Uterus (tissue), 2 donors: ENCODE data around the gene PDE6A.

Experiments
- CTCF ChIP-seq, 4 experiments: fragments of 200-600 bp in 2 of 4; fragments of 450-650 bp in 2 of 4; sonication (generic) in 2 of 4; IDR thresholded peaks; one replicate each; pipeline ENCODE4 v1.5.1; 2016 to 2019; ENCODE audit warnings: antibody characterized with exemption in 4 of 4, mild to moderate bottlenecking in 2 of 4, moderate library complexity in 1 of 4
- POLR2A ChIP-seq, 2 donors: fragments of 450-650 bp; IDR thresholded peaks; one replicate each; pipeline ENCODE4 v1.6.1; 2016; ENCODE audit warnings: antibody characterized with exemption in 2 of 2, mild to moderate bottlenecking in 1 of 2, moderate library complexity in 1 of 2

DNA sequence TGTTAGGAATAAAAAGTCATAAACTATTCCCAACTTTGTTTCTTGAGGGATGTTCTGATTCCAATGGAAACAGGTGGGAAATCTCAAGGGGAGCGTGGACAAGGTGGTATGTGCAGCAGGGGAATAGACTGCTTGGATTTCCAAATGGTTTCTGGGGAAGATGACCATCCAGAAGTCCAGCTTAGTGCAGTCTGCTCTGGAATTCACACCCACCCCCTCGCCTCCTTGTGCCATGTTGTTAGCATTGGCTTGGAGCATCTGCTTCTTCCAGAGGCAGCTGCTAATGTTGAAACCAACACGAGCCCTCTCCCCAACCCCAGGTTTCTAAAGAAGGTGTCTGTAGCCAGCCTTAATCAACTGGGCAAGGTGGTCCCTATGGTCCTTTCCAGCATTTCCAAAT, 90.9 kb downstream of the PDE6A start:
- TF ChIP-seq POLR2A (IDR thresholded peaks at IDR 0.05) (no peak), CTCF (IDR thresholded peaks at IDR 0.05) (no peak)
